ENCODE data around the gene C15orf39.

C15orf39 gene

DNA sequence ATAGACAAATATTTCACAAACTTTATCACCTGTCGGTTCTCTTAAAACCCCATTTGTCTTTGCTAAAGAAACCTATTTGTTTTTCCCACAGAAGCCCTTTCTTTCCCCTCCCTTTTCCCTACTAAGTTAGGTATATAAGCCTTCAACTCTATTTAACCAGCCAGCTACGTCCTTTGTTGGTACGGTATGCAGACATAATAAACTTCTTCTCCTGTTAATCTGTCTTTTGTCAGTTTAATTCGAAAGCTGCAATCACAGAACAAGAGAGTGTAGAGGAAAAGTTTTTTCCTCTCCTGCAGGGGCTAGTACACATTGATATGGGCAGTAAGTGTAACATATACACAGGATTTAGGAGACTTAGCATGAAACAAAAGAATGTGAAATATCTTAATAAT is 21.9 kb upstream of the C15orf39 start:
- Histone ChIP-seq H3F3A (ENCODE audit: insufficient read depth) (no peaks in the 10 kb centered on the region), H4K20me1 (ENCODE audit: low read depth, low read length) (no peaks in the 10 kb centered on the region), H3K36me3 (ENCODE audit: low read length) (no peaks in the 10 kb centered on the region), H3K27ac (ENCODE audit: low read depth, low read length) (no peak overlapping the region), H3K4me3 (ENCODE audit: insufficient read depth, low read length, poor library complexity, severe bottlenecking) (no peak overlapping the region), H3K9ac (ENCODE audit: low read length) (no peak overlapping the region), H3K27me3 (ENCODE audit: low read length) (no peaks in the 10 kb centered on the region), H2AFZ (ENCODE audit: low read depth, low read length, severe bottlenecking) (no peak overlapping the region), H3K4me2 (ENCODE audit: low read depth, low read length, poor library complexity, severe bottlenecking) (no peak overlapping the region), H3K79me2 (ENCODE audit: insufficient read depth, low read length) (no peaks in the 10 kb centered on the region), H3K9me2 (replicated peaks; ENCODE audit: insufficient read depth, low read length) (no peaks in the 10 kb centered on the region), H3K9me3 (ENCODE audit: insufficient read depth, low read length) (no peaks in the 10 kb centered on the region)
- no peak for TF ChIP-seq EZH2phosphoT487 (conservative IDR thresholded peaks at IDR 0.05; ENCODE audit: low read length)
- TF ChIP-seq, protein P1, sequence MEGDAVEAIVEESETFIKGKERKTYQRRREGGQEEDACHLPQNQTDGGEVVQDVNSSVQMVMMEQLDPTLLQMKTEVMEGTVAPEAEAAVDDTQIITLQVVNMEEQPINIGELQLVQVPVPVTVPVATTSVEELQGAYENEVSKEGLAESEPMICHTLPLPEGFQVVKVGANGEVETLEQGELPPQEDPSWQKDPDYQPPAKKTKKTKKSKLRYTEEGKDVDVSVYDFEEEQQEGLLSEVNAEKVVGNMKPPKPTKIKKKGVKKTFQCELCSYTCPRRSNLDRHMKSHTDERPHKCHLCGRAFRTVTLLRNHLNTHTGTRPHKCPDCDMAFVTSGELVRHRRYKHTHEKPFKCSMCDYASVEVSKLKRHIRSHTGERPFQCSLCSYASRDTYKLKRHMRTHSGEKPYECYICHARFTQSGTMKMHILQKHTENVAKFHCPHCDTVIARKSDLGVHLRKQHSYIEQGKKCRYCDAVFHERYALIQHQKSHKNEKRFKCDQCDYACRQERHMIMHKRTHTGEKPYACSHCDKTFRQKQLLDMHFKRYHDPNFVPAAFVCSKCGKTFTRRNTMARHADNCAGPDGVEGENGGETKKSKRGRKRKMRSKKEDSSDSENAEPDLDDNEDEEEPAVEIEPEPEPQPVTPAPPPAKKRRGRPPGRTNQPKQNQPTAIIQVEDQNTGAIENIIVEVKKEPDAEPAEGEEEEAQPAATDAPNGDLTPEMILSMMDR (IDR thresholded peaks at IDR 0.05; ENCODE audit: insufficient read depth, low read length, poor library complexity, severe bottlenecking): no peak

DNA sequence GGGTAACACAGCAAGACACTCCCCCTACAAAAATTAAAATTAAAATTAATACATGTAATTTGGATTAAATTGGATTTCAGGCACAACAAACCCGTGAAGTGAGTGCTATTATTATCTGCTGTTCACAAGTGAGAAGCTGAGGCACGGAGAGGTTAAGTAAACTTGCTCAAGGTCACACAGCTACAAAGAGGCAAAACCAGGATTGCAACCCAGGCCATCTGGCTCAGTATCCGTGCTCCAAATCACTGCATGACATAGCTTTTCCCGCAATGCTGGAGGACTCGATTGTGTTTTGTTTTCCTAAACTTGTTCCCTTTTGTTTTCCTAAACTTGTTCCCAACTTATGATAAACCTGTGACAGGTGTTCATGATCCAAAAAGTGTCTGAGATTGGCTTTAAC is 19.9 kb upstream of the C15orf39 start:
- TF ChIP-seq, protein P1 (IDR thresholded peaks at IDR 0.05; ENCODE audit: insufficient read depth, low read length, poor library complexity, severe bottlenecking): no peak
- TF ChIP-seq EZH2phosphoT487 (conservative IDR thresholded peaks at IDR 0.05; ENCODE audit: low read length): no peak
- H3K4me2 ChIP-seq (ENCODE audit: low read depth, low read length, poor library complexity, severe bottlenecking): no peak overlapping the region
- no peaks in the 10 kb centered on the region for H3K9me2 ChIP-seq (replicated peaks; ENCODE audit: insufficient read depth, low read length)
- no peaks in the 10 kb centered on the region for H3F3A ChIP-seq (ENCODE audit: insufficient read depth)
- H3K36me3 ChIP-seq (ENCODE audit: low read length): no peaks in the 10 kb centered on the region
- H2AFZ ChIP-seq (ENCODE audit: low read depth, low read length, severe bottlenecking): no peak overlapping the region
- H3K9me3 ChIP-seq (ENCODE audit: insufficient read depth, low read length): no peaks in the 10 kb centered on the region
- H3K27me3 ChIP-seq (ENCODE audit: low read length): no peaks in the 10 kb centered on the region
- H3K79me2 ChIP-seq (ENCODE audit: insufficient read depth, low read length): no peaks in the 10 kb centered on the region
- no peak overlapping the region for H3K27ac ChIP-seq (ENCODE audit: low read depth, low read length)
- H3K9ac ChIP-seq (ENCODE audit: low read length): no peak overlapping the region
- no peaks in the 10 kb centered on the region for H4K20me1 ChIP-seq (ENCODE audit: low read depth, low read length)
- no peak overlapping the region for H3K4me3 ChIP-seq (ENCODE audit: insufficient read depth, low read length, poor library complexity, severe bottlenecking)

DNA sequence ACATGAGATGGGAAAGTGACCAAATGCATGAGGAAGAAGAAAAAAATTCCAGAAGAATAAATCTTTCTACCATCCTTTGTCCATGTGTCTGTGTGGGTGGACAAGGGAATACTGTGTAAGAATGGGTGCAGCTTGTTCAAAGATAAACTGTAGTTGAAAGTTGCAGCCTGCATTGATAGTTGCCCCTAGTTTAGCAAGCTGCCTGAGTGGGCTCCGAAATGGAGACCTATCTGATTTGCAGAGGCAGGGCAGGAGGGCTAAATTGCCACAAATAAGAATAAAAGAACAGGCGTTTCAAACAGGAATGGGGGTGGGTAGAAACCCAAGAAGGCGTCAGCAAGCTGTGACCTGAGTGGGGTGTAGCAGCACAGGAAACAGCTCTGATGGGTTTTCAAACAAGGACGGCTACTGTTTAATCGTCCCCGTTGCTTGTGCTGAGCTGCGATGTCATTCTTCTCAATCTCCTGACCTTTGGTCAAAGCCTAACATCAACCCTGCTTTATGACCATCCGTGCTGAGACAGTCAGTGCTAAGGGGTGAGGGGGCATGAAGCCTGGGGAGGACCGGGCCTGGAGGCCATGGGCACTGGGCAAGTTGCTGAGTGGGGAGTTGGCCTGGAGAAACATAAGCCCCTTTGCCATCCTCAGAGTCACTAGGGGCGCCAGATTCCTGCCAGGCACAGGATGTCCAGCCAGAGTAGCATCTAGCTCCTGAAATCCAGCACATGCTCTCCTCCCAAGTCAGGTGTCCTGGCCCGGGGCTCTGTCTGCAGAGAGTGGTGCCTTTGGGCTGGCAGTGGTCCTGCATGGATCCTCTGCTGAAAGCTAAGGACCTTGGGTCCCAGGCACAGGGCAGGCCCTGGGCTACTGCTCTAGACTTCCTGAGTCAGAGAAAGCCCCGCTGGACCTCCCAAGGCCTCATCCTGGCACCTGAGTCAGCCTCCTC is 19.2 kb upstream of the C15orf39 start:
- Histone ChIP-seq H3K9ac (ENCODE audit: low read length) (no peak overlapping the region), H3K27me3 (ENCODE audit: low read length) (no peaks in the 10 kb centered on the region), H3K4me2 (ENCODE audit: low read depth, low read length, poor library complexity, severe bottlenecking) (no peak overlapping the region), H2AFZ (ENCODE audit: low read depth, low read length, severe bottlenecking) (no peak overlapping the region), H3K4me3 (ENCODE audit: insufficient read depth, low read length, poor library complexity, severe bottlenecking) (no peak overlapping the region), H3K27ac (ENCODE audit: low read depth, low read length) (no peak overlapping the region), H3K36me3 (ENCODE audit: low read length) (no peaks in the 10 kb centered on the region), H3F3A (ENCODE audit: insufficient read depth) (no peaks in the 10 kb centered on the region), H3K9me2 (replicated peaks; ENCODE audit: insufficient read depth, low read length) (no peaks in the 10 kb centered on the region), H4K20me1 (ENCODE audit: low read depth, low read length) (no peaks in the 10 kb centered on the region), H3K9me3 (ENCODE audit: insufficient read depth, low read length) (no peaks in the 10 kb centered on the region), H3K79me2 (ENCODE audit: insufficient read depth, low read length) (no peaks in the 10 kb centered on the region)
- TF ChIP-seq, protein P1 (IDR thresholded peaks at IDR 0.05; ENCODE audit: insufficient read depth, low read length, poor library complexity, severe bottlenecking): no peak
- TF ChIP-seq EZH2phosphoT487 (conservative IDR thresholded peaks at IDR 0.05; ENCODE audit: low read length): no peak

Measured in SU-DHL-6 (cell line).